ENCODE data around the gene SOWAHA. TPM values are rescaled to one million over a fixed set of nuclear protein-coding genes. Genes with fewer than 3 reads are reported as not detected.
"Not testable (repeated sequence)": the region's sequence is repeated elsewhere in the genome, so short reads cannot be mapped to it uniquely, and the experiment has no call there.

Gene SOWAHA
- total RNA-seq, 1 donor from 2014 or later, result 0.18 TPM

GRCh38 chr5:132853323-132853722 lies 40.2 kb downstream of the SOWAHA start:
- no peaks in the 10 kb centered on the region for H3K9me3 ChIP-seq
- TF ChIP-seq CTCF (IDR thresholded peaks at IDR 0.05), result no peak
- no peak for DNase-seq
- intact Hi-C loops (cut with DNase I), result no loop called here
- H3K27me3 ChIP-seq (ENCODE audit: low read depth), result no peaks in the 10 kb centered on the region
- H3K4me3 ChIP-seq, result no peak overlapping the region
- H3K27ac ChIP-seq, result no peak overlapping the region
- no peaks in the 10 kb centered on the region for H3K36me3 ChIP-seq
- ATAC-seq, result no peak
- peaks cover 9% of the 10 kb centered on the region for H3K4me1 ChIP-seq

GRCh38 chr5:132853790-132854189 lies 40.7 kb downstream of the SOWAHA start:
- Histone ChIP-seq H3K27me3 (ENCODE audit: low read depth) (no peaks in the 10 kb centered on the region), H3K4me1 (peaks cover 9% of the 10 kb centered on the region), H3K9me3 (no peaks in the 10 kb centered on the region), H3K36me3 (no peaks in the 10 kb centered on the region), H3K27ac (no peak overlapping the region), H3K4me3 (no peak overlapping the region)
- TF ChIP-seq CTCF (IDR thresholded peaks at IDR 0.05), result no peak
- intact Hi-C loops (cut with DNase I), result no loop called here
- DNase-seq, result no peak
- ATAC-seq, result no peak

- intact Hi-C loops (cut with DNase I), result no loop called here
- Histone ChIP-seq H3K36me3 (no peaks in the 10 kb centered on the region), H3K27ac (no peak overlapping the region), H3K9me3 (no peaks in the 10 kb centered on the region), H3K4me3 (no peak overlapping the region), H3K4me1 (peaks cover 9% of the 10 kb centered on the region), H3K27me3 (ENCODE audit: low read depth) (no peaks in the 10 kb centered on the region)
- no peak for TF ChIP-seq CTCF (IDR thresholded peaks at IDR 0.05)
- DNase-seq (no peak), ATAC-seq (no peak)
Observed at GRCh38 chr5:132854301-132854700, 41.2 kb downstream of the SOWAHA start.

GRCh38 chr5:132854992-132855391 lies 41.9 kb downstream of the SOWAHA start:
- H3K4me3 ChIP-seq; H3K36me3 ChIP-seq; intact Hi-C loops (cut with DNase I); H3K4me1 ChIP-seq; DNase-seq; ATAC-seq; H3K27ac ChIP-seq; H3K27me3 ChIP-seq (ENCODE audit: low read depth); H3K9me3 ChIP-seq: not testable (repeated sequence)

- TF ChIP-seq CTCF (IDR thresholded peaks at IDR 0.05), result no peak
- Histone ChIP-seq H3K36me3 (no peaks in the 10 kb centered on the region), H3K9me3 (no peaks in the 10 kb centered on the region), H3K4me1 (peaks cover 9% of the 10 kb centered on the region), H3K4me3 (no peak overlapping the region), H3K27me3 (ENCODE audit: low read depth) (no peaks in the 10 kb centered on the region), H3K27ac (no peak overlapping the region)
- DNase-seq, result no peak
- intact Hi-C loops (cut with DNase I), result no loop called here
- ATAC-seq, result no peak
Observed at GRCh38 chr5:132856011-132856410, 42.9 kb downstream of the SOWAHA start.

- Histone ChIP-seq H3K36me3 (no peaks in the 10 kb centered on the region), H3K9me3 (no peaks in the 10 kb centered on the region), H3K27me3 (ENCODE audit: low read depth) (no peaks in the 10 kb centered on the region), H3K4me1 (no peaks in the 10 kb centered on the region), H3K4me3 (no peak overlapping the region), H3K27ac (no peak overlapping the region)
- DNase-seq (no peak), ATAC-seq (no peak)
- intact Hi-C loops (cut with DNase I), result no loop called here
- no peak for TF ChIP-seq CTCF (IDR thresholded peaks at IDR 0.05)
Observed at GRCh38 chr5:132859889-132860437, 46.9 kb downstream of the SOWAHA start.
